ENCODE measurements around the gene COL4A2.

DNA sequence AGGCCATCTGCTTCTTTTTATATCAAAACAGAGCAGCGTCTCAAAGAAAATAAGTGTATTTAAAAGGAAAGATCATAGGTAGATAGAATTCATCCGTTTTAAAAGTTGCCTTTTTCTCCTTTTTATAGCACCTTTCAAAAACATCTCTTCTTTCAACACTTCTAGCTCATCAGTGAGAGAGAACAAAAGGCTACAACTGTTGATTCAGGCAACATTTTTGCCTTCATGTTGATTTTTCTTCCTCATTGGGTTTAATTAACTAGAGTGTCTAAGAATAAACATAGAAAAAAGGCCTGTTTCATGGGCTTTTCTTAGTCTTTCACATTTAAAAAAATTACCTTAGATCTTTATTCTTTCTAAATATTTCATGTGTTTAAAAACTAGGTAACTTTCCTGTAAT, 13.6 kb downstream of the COL4A2 start:
- TF ChIP-seq, protein P1, sequence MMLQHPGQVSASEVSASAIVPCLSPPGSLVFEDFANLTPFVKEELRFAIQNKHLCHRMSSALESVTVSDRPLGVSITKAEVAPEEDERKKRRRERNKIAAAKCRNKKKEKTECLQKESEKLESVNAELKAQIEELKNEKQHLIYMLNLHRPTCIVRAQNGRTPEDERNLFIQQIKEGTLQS (IDR thresholded peaks at IDR 0.05): no peak
- TF ChIP-seq, protein P2, sequence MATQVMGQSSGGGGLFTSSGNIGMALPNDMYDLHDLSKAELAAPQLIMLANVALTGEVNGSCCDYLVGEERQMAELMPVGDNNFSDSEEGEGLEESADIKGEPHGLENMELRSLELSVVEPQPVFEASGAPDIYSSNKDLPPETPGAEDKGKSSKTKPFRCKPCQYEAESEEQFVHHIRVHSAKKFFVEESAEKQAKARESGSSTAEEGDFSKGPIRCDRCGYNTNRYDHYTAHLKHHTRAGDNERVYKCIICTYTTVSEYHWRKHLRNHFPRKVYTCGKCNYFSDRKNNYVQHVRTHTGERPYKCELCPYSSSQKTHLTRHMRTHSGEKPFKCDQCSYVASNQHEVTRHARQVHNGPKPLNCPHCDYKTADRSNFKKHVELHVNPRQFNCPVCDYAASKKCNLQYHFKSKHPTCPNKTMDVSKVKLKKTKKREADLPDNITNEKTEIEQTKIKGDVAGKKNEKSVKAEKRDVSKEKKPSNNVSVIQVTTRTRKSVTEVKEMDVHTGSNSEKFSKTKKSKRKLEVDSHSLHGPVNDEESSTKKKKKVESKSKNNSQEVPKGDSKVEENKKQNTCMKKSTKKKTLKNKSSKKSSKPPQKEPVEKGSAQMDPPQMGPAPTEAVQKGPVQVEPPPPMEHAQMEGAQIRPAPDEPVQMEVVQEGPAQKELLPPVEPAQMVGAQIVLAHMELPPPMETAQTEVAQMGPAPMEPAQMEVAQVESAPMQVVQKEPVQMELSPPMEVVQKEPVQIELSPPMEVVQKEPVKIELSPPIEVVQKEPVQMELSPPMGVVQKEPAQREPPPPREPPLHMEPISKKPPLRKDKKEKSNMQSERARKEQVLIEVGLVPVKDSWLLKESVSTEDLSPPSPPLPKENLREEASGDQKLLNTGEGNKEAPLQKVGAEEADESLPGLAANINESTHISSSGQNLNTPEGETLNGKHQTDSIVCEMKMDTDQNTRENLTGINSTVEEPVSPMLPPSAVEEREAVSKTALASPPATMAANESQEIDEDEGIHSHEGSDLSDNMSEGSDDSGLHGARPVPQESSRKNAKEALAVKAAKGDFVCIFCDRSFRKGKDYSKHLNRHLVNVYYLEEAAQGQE (IDR thresholded peaks at IDR 0.05): no peak
- TF ChIP-seq, protein P3, sequence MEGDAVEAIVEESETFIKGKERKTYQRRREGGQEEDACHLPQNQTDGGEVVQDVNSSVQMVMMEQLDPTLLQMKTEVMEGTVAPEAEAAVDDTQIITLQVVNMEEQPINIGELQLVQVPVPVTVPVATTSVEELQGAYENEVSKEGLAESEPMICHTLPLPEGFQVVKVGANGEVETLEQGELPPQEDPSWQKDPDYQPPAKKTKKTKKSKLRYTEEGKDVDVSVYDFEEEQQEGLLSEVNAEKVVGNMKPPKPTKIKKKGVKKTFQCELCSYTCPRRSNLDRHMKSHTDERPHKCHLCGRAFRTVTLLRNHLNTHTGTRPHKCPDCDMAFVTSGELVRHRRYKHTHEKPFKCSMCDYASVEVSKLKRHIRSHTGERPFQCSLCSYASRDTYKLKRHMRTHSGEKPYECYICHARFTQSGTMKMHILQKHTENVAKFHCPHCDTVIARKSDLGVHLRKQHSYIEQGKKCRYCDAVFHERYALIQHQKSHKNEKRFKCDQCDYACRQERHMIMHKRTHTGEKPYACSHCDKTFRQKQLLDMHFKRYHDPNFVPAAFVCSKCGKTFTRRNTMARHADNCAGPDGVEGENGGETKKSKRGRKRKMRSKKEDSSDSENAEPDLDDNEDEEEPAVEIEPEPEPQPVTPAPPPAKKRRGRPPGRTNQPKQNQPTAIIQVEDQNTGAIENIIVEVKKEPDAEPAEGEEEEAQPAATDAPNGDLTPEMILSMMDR (IDR thresholded peaks at IDR 0.05; ENCODE audit: low read depth, low read length, missing input control): no peak
- TF ChIP-seq RXRA (IDR thresholded peaks at IDR 0.05) (no peak), TAF1 (conservative IDR thresholded peaks at IDR 0.05) (no peak), SP1 (IDR thresholded peaks at IDR 0.05) (no peak)

All from liver (tissue), 3 donors.